Activated CD8-positive, alpha-beta T cell treated with anti-CD3 and anti-CD28 coated beads for 36 hours (primary cell): Measurements from ENCODE around the gene CD164L2. TPM values are rescaled to one million over a fixed set of nuclear protein-coding genes. Genes with fewer than 3 reads are reported as not detected.
"Not testable (repeated sequence)": the region's sequence is repeated elsewhere in the genome, so short reads cannot be mapped to it uniquely, and the experiment has no call there.

Experiments used
- ATAC-seq: fragments of 200-7000 bp; cut with Tn5 transposase; one replicate; pipeline ENCODE4 v1.10.0; 2021; ENCODE audit warnings: mild to moderate bottlenecking, moderate library complexity
- CTCF ChIA-PET: fragments of 350-600 bp; sonication (Branson Sonifier 250); formaldehyde crosslinking; loops from one replicate; lab custom pipeline; 2021; ENCODE audit warnings: antibody characterized with exemption; lab: Charles Lee
- POLR2A ChIA-PET: fragments of 350-600 bp; sonication (Branson Sonifier 250); formaldehyde crosslinking; loops from one replicate; lab custom pipeline; 2021; ENCODE audit warnings: antibody characterized with exemption; lab: Charles Lee
- DNase-seq: peaks from one replicate; pipeline ENCODE4 v3.0.0-alpha.2; 2020
- H3K27ac Mint-ChIP-seq: one replicate; pipeline ENCODE4 v1.8.0; 2021; ENCODE audit warnings: mild to moderate bottlenecking, mixed read lengths
- H3K27me3 Mint-ChIP-seq: one replicate; pipeline ENCODE4 v1.8.0; 2021; ENCODE audit warnings: mixed read lengths
- H3K36me3 Mint-ChIP-seq: one replicate; pipeline ENCODE4 v1.8.0; 2021; ENCODE audit warnings: low read depth, mixed read lengths
- H3K4me1 Mint-ChIP-seq: one replicate; pipeline ENCODE4 v1.8.0; 2021; ENCODE audit warnings: low read depth, mixed read lengths
- H3K4me3 Mint-ChIP-seq: one replicate; pipeline ENCODE4 v1.8.0; 2021; ENCODE audit warnings: mild to moderate bottlenecking, moderate library complexity, mixed read lengths
- H3K9me3 Mint-ChIP-seq: one replicate; pipeline ENCODE4 v1.8.0; 2021; ENCODE audit warnings: mixed read lengths
- CTCF ChIP-seq: fragments of 200-600 bp; IDR thresholded peaks from one replicate; pipeline ENCODE4 v1.8.0; 2022; ENCODE audit warnings: antibody characterized with exemption, mild to moderate bottlenecking
- intact Hi-C: fragments of 100-400 bp; cut with micrococcal nuclease; formaldehyde crosslinking; loops from one replicate; pipeline ENCODE4 v1.10.0; 2022
- total RNA-seq, 2 experiments: library from RNA; stranded (reverse); gene quantifications; one replicate each; pipeline ENCODE4 v1.2.3, GENCODE V29; 2021

The CD164L2 gene
- total RNA-seq, result not detected

GRCh38 chr1:27383039-27383605, at the start of gene CD164L2:
Gene CD164L2, minus strand, starts transcription at chr1:27383333. Its CDS starts 94 bp downstream, at chr1:27383239.
- Mint-ChIP-seq H3K4me3 (no peak within 1 kb of the TSS), H3K9me3 (no peaks in the 10 kb centered on the region), H3K36me3 (no peaks in the 10 kb centered on the region), H3K4me1 (no peaks in the 10 kb centered on the region), H3K27me3 (peaks cover 4% of the 10 kb centered on the region), H3K27ac (no peak within 1 kb of the TSS)
- ChIA-PET POLR2A (interaction anchor here (0.6 to 1.8 kb wide), 6 partner anchors 16 to 270 kb away, joined by 3 to 5 read pairs (median 4); partner anchors contain the start of genes MAP3K6 and TMEM222), CTCF (interaction anchor here (1.2 to 12.1 kb wide), 7 partner anchors 8 to 223 kb away, joined by 3 to 242 read pairs (median 7); partner anchors contain the start of gene MAP3K6)
- intact Hi-C loops, result no loop called here
- peak; percentile 91 for ATAC-seq
- no peak for TF ChIP-seq CTCF
- DNase-seq, result peak; percentile 65

- peaks cover 83% of the 10 kb centered on the region for H3K4me1 Mint-ChIP-seq
- H3K27me3 Mint-ChIP-seq, H3K9me3 Mint-ChIP-seq, H3K27ac Mint-ChIP-seq, ATAC-seq, H3K4me3 Mint-ChIP-seq, POLR2A ChIA-PET, intact Hi-C loops, DNase-seq: not testable (repeated sequence)
- H3K36me3 Mint-ChIP-seq, result peaks cover 12% of the 10 kb centered on the region
- CTCF ChIA-PET, result interaction anchor here (1.3 kb wide), 1 partner anchor 15 kb away, joined by 4 read pairs; no protein-coding TSS in a partner anchor
Measured at GRCh38 chr1:27432725-27433124, 49.6 kb upstream of the CD164L2 start.

- Mint-ChIP-seq H3K4me1 (peaks cover 83% of the 10 kb centered on the region), H3K27ac (peak overlapping the region; percentile 79), H3K36me3 (peaks cover 22% of the 10 kb centered on the region), H3K27me3 (no peaks in the 10 kb centered on the region), H3K4me3 (no peak overlapping the region), H3K9me3 (no peaks in the 10 kb centered on the region)
- ATAC-seq (no peak), DNase-seq (no peak)
- intact Hi-C loops, result no loop called here
- ChIA-PET CTCF (interaction anchor here (0.6 to 3.1 kb wide), 4 partner anchors 15 to 238 kb away, joined by 3 to 9 read pairs (median 4); no protein-coding TSS in a partner anchor), POLR2A (interaction anchor here (1.3 kb wide), 1 partner anchor 11 kb away, joined by 5 read pairs; no protein-coding TSS in a partner anchor)
- TF ChIP-seq CTCF, result no peak
Measured at GRCh38 chr1:27431601-27431940, 48.4 kb upstream of the CD164L2 start.

- ATAC-seq (peak; percentile 41), DNase-seq (no peak)
- no peaks in the 10 kb centered on the region for H3K9me3 Mint-ChIP-seq
- H3K27me3 Mint-ChIP-seq, result no peaks in the 10 kb centered on the region
- CTCF ChIA-PET, result interaction anchor here (0.6 to 3.9 kb wide), 12 partner anchors 10 to 238 kb away, joined by 3 to 14 read pairs (median 4); partner anchors contain the start of gene WASF2
- peak overlapping the region; percentile 79 for H3K27ac Mint-ChIP-seq
- peaks cover 24% of the 10 kb centered on the region for H3K36me3 Mint-ChIP-seq
- POLR2A ChIA-PET, result interaction anchor here (1.0 to 1.9 kb wide), 3 partner anchors 7 to 12 kb away, joined by 3 to 8 read pairs (median 5); no protein-coding TSS in a partner anchor
- intact Hi-C loops, result no loop called here
- no peak overlapping the region for H3K4me3 Mint-ChIP-seq
- no peak for TF ChIP-seq CTCF
- peaks cover 80% of the 10 kb centered on the region for H3K4me1 Mint-ChIP-seq
Measured at GRCh38 chr1:27430903-27431600, 47.9 kb upstream of the CD164L2 start.

- H3K27ac Mint-ChIP-seq, result peak overlapping the region; percentile 80
- no peak for TF ChIP-seq CTCF
- no peaks in the 10 kb centered on the region for H3K9me3 Mint-ChIP-seq
- H3K36me3 Mint-ChIP-seq, result peaks cover 32% of the 10 kb centered on the region
- ChIA-PET CTCF (interaction anchor here (0.9 to 3.9 kb wide), 6 partner anchors 11 to 59 kb away, joined by 3 to 14 read pairs (median 5); no protein-coding TSS in a partner anchor), POLR2A (interaction anchor here (0.6 to 1.9 kb wide), 5 partner anchors 9 to 55 kb away, joined by 3 to 8 read pairs (median 4); no protein-coding TSS in a partner anchor)
- peaks cover 72% of the 10 kb centered on the region for H3K4me1 Mint-ChIP-seq
- no peak for ATAC-seq
- intact Hi-C loops, result no loop called here
- H3K4me3 Mint-ChIP-seq, result peak overlapping the region; percentile 63
- DNase-seq, result no peak
- H3K27me3 Mint-ChIP-seq, result no peaks in the 10 kb centered on the region
Measured at GRCh38 chr1:27429029-27429425, 45.9 kb upstream of the CD164L2 start.
